Duodenal mucosa (tissue), 2 donors: ENCODE results near the gene ZDHHC5.

Source experiments
- H3K27ac ChIP-seq: one replicate; pipeline ENCODE4 v1.7.0; 2013; ENCODE audit warnings: low read depth, low read length
- H3K27me3 ChIP-seq, 2 donors: one replicate each; pipeline ENCODE4 v1.7.0; 2013; ENCODE audit warnings: low read length in 2 of 2, control low read depth in 1 of 2; ENCODE audit not compliant: insufficient read depth in 2 of 2, control insufficient read depth in 1 of 2
- H3K36me3 ChIP-seq, 2 donors: one replicate each; pipeline ENCODE4 v1.7.0; 2013; ENCODE audit warnings: low read length in 2 of 2, control low read depth in 1 of 2; ENCODE audit not compliant: insufficient read depth in 2 of 2, control insufficient read depth in 1 of 2
- H3K4me1 ChIP-seq, 2 donors: one replicate each; pipeline ENCODE4 v1.7.0; 2013; ENCODE audit warnings: low read length in 2 of 2, control low read depth in 1 of 2; ENCODE audit not compliant: insufficient read depth in 2 of 2, control insufficient read depth in 1 of 2
- H3K4me3 ChIP-seq, 2 donors: one replicate each; pipeline ENCODE4 v1.7.0; 2013; ENCODE audit warnings: low read length in 2 of 2, low read depth in 1 of 2
- H3K9ac ChIP-seq, 2 donors: one replicate each; pipeline ENCODE4 v1.7.0; 2013; ENCODE audit warnings: low read length in 2 of 2, low read depth in 1 of 2
- H3K9me3 ChIP-seq, 2 donors: one replicate each; pipeline ENCODE4 v1.7.0; 2013; ENCODE audit warnings: low read length in 2 of 2, control low read depth in 1 of 2; ENCODE audit not compliant: control insufficient read depth in 1 of 2

The ZDHHC5 gene, protein sequence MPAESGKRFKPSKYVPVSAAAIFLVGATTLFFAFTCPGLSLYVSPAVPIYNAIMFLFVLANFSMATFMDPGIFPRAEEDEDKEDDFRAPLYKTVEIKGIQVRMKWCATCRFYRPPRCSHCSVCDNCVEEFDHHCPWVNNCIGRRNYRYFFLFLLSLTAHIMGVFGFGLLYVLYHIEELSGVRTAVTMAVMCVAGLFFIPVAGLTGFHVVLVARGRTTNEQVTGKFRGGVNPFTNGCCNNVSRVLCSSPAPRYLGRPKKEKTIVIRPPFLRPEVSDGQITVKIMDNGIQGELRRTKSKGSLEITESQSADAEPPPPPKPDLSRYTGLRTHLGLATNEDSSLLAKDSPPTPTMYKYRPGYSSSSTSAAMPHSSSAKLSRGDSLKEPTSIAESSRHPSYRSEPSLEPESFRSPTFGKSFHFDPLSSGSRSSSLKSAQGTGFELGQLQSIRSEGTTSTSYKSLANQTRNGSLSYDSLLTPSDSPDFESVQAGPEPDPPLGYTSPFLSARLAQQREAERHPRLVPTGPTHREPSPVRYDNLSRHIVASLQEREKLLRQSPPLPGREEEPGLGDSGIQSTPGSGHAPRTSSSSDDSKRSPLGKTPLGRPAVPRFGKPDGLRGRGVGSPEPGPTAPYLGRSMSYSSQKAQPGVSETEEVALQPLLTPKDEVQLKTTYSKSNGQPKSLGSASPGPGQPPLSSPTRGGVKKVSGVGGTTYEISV

DNA sequence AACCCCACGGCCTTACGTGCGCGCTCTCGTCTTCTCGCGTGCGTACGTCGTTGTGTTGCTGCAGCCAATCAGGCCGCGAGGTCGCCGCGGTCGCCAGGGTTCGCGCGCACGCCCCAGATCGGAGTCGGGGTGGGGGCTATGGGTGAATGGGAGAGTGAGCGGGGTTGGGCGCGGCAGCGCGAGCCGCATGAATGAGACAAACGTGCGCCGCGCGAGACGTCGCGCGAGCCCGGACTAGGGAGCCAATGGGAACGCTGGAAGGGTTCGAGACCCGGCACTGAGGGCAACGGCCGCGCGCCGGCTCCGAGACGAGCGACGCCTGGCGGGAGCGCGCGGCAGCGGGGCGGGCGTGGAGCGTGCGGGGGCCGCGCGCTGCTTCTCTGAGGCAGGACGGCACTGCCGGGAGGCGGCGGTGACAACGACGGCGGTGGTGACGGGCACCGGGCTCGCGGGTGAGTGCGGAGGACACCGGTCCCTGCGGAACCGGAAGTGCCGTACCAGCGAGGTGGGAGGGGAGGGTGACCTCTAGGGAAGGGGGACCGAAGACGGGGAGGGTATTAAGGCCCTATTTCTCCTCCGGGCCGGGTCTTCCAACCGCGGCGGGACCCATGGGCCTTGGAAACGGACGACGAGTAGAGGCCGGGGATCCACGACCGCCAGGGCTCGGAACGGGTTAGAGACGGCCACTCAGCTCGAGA lies at the start of gene ZDHHC5:
TSS of gene ZDHHC5 (plus strand) at position 379 of the 698 bp plus-strand sequence. CDS start 4,977 bp downstream, outside the sequence.
- peak within 1 kb of the TSS; percentile 99 for H3K27ac ChIP-seq
- H3K4me1 ChIP-seq, result peaks cover 17 to 18% of the 10 kb centered on the region in 2 donors
- peak within 1 kb of the TSS; percentile 92 to 98 for H3K9ac ChIP-seq
- peaks cover 8 to 11% of the 10 kb centered on the region in 2 donors for H3K36me3 ChIP-seq
- H3K9me3 ChIP-seq, result no peaks in the 10 kb centered on the region
- no peaks in the 10 kb centered on the region for H3K27me3 ChIP-seq
- H3K4me3 ChIP-seq, result peak within 1 kb of the TSS; percentile 94 to 99

DNA sequence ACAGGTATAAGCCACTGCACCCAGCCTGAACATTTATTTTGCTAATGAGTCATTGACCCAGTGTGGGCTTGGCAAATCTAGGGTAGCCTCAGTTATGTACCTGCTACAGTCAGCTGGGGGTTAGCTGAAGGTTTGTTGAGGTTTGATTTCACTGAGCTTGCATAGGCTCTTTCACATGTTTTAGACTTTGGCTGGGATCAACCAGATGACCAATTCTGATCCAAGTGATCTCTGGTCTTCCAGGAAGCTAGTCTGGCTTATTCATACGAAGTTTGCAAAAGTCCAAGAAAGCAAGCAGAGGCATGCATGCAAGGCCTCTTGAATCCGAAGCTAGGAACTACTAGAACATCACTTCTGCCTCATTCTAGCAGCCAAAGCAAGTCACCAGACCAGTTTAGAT lies 49.5 kb upstream of the ZDHHC5 start:
- H3K9me3 ChIP-seq, result peaks cover 6 to 12% of the 10 kb centered on the region in 2 donors
- no peaks in the 10 kb centered on the region for H3K4me1 ChIP-seq
- H3K36me3 ChIP-seq, result no peaks in the 10 kb centered on the region
- H3K4me3 ChIP-seq, result no peak overlapping the region
- H3K27ac ChIP-seq, result no peak overlapping the region
- H3K9ac ChIP-seq, result no peak overlapping the region
- no peaks in the 10 kb centered on the region for H3K27me3 ChIP-seq

DNA sequence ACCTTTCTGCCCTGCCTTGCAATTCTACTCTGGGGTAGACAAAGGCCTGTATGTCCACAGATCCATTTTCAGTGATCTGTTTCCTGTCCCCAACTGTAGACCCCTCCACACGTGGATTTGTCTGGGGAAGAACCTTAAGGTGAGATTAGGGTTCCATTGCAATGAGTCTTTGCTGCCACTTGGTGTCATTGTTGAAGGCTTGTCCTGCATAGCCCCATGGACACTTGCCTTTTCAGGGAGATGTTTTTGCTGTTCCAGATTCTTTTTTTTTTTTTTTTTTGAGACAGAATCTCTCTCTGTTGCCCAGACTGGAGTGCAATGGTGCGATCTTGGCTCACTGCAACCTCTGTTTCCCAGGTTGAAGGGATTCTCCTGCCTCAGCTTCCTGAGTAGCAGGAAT lies 48.6 kb upstream of the ZDHHC5 start:
- Histone ChIP-seq H3K27ac (no peak overlapping the region), H3K9ac (no peak overlapping the region), H3K9me3 (peaks cover 6 to 12% of the 10 kb centered on the region in 2 donors), H3K27me3 (no peaks in the 10 kb centered on the region), H3K4me1 (no peaks in the 10 kb centered on the region), H3K36me3 (no peaks in the 10 kb centered on the region), H3K4me3 (no peak overlapping the region)

DNA sequence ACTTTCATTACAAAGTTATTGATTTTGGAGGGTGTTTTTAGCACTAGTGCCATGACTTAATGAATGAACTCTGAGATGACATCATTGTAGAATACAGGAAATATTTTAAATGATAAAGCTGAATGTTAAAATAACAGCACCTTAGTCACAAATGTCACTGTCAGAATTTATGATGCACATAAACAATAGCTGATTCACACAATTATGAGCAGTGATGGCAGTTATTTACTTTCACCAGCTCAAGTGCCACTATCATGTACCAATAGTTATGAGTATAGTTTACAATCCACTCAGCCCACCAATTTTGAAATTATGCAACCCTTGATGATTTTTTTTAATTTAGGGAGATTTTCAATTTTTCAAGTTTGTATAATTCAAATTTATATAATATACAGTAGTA lies 47.4 kb upstream of the ZDHHC5 start:
- peaks cover 6 to 12% of the 10 kb centered on the region in 2 donors for H3K9me3 ChIP-seq
- H3K27ac ChIP-seq, result no peak overlapping the region
- H3K4me3 ChIP-seq, result no peak overlapping the region
- H3K9ac ChIP-seq, result no peak overlapping the region
- no peaks in the 10 kb centered on the region for H3K36me3 ChIP-seq
- no peaks in the 10 kb centered on the region for H3K27me3 ChIP-seq
- no peaks in the 10 kb centered on the region for H3K4me1 ChIP-seq

DNA sequence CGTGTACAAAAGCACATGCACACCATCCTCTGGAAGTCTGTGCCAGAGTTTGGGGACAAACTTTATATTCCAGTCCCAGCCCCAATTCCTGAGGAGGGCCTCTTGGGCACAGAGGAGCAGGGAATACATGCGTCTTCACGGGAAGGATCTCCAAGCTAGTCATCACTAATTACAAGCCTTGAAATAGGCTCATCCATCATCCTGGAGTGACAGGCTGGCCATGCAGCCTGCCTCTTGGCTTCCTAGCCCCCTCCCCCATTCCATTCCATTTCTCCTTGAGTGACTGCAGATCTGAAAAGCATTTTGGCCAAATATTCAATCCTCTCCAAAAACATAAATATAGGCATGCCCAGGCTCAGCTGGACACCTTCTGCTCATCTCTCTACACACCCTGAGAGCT lies 45.7 kb upstream of the ZDHHC5 start:
- H3K36me3 ChIP-seq, result no peaks in the 10 kb centered on the region
- no peak overlapping the region for H3K27ac ChIP-seq
- no peak overlapping the region for H3K4me3 ChIP-seq
- H3K4me1 ChIP-seq, result no peaks in the 10 kb centered on the region
- H3K9ac ChIP-seq, result no peak overlapping the region
- H3K9me3 ChIP-seq, result peaks cover 6 to 12% of the 10 kb centered on the region in 2 donors
- H3K27me3 ChIP-seq, result no peaks in the 10 kb centered on the region

DNA sequence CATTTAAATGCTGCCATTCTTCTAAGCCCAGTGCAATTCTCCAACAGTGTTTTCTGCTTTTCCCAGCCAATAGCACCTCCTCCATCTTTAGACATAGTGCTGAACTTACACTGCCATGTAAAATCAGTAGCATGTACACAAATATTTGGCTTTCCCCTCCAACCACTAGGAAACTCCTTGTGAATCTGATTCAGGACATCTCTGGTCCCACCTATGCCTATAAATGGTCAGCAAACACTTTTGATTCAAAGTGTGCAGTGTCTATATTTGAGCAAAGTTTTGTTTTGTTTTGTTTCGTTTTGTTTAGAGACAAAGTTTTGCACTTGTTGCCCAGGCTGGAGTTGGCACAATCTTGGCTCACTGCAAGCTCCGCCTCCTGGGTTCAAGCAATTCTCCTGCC lies 43.0 kb upstream of the ZDHHC5 start:
- H3K9me3 ChIP-seq, result peaks cover under 1 to 4% of the 10 kb centered on the region in 2 donors
- no peak overlapping the region for H3K4me3 ChIP-seq
- no peaks in the 10 kb centered on the region for H3K4me1 ChIP-seq
- no peak overlapping the region for H3K9ac ChIP-seq
- no peaks in the 10 kb centered on the region for H3K36me3 ChIP-seq
- no peaks in the 10 kb centered on the region for H3K27me3 ChIP-seq
- H3K27ac ChIP-seq, result no peak overlapping the region

DNA sequence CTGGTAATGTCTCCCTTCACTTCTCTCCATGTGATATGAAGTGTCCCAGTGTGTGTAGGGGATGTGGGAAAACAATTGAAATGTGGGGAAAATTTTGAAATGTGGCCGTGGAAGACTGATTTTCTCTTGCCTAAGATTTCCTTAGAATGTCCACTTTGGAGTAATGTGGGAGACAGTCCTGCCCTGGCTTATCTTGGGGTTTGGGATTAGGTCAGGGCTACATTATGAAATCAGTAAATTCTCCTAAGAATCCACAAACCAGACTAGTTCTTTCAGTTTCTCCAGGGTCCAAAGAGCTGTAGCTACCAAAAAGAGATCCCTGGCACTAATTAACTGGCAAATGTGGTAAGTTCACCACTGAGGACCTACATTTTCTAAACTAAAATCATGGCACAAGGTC lies 41.0 kb upstream of the ZDHHC5 start:
- no peaks in the 10 kb centered on the region for H3K9me3 ChIP-seq
- H3K4me3 ChIP-seq, result no peak overlapping the region
- H3K4me1 ChIP-seq, result no peaks in the 10 kb centered on the region
- H3K27me3 ChIP-seq, result peaks cover 5% of the 10 kb centered on the region in 2 donors
- H3K36me3 ChIP-seq, result no peaks in the 10 kb centered on the region
- H3K27ac ChIP-seq, result no peak overlapping the region
- no peak overlapping the region for H3K9ac ChIP-seq

DNA sequence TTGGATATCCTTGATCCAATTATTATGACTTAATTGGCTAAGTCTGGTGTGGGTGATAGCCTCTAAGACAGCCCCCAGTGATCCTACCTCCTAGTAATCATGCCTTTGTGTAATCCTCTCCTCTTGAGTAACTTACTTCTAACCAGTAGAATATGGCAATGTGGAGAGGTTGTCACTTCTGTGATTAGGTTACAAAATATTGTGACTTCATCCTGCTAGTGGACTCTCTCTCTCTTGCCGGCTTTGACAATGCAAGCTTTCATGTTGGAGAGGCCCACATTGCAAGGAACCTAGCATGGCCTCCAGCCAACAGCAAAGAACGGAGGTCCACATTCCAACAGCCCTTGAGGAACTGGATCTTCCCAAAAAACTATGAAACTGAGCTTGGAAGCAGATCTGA lies 37.7 kb upstream of the ZDHHC5 start:
- H3K27me3 ChIP-seq, result peaks cover 16 to 18% of the 10 kb centered on the region in 2 donors
- H3K9ac ChIP-seq, result no peak overlapping the region
- H3K4me3 ChIP-seq, result no peak overlapping the region
- no peak overlapping the region for H3K27ac ChIP-seq
- no peaks in the 10 kb centered on the region for H3K4me1 ChIP-seq
- no peaks in the 10 kb centered on the region for H3K36me3 ChIP-seq
- H3K9me3 ChIP-seq, result no peaks in the 10 kb centered on the region

DNA sequence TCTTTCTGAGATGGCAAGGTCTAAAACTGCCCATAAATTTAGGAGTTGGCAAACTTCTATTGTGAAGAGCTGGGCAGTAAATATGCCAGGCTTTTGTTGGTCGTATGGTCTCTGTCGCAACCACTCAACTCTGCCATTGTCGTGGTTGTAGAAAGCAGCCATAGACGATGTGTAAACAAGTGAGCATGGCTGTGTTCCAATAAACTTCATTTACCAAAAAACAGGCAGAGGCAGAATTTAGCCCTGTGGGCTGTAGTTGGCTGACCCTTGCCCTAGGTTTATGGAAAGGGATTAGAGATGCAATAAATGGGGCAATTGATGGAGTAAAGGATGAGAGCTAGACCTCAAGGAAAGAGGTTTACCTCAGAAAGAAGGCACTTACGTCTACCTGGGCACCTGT lies 35.8 kb upstream of the ZDHHC5 start:
- H3K4me3 ChIP-seq, result no peak overlapping the region
- no peaks in the 10 kb centered on the region for H3K36me3 ChIP-seq
- H3K27ac ChIP-seq, result no peak overlapping the region
- H3K9me3 ChIP-seq, result no peaks in the 10 kb centered on the region
- H3K4me1 ChIP-seq, result no peaks in the 10 kb centered on the region
- peaks cover 16 to 18% of the 10 kb centered on the region in 2 donors for H3K27me3 ChIP-seq
- no peak overlapping the region for H3K9ac ChIP-seq
